ENCODE data around the gene TOX3.

TOX3 gene

GRCh38 chr16:52563767-52564611 is 17.0 kb upstream of the TOX3 start:
- DNase-seq (ENCODE audit: low read depth in 2 of 2): no peak

GRCh38 chr16:52562770-52563169 is 15.8 kb upstream of the TOX3 start:
- no peak for DNase-seq (ENCODE audit: low read depth in 2 of 2)

- DNase-seq (ENCODE audit: low read depth in 2 of 2): no peak
Measured at GRCh38 chr16:52561910-52562741, 15.2 kb upstream of the TOX3 start.

GRCh38 chr16:52558448-52558847 is 11.5 kb upstream of the TOX3 start:
- no peak for DNase-seq (ENCODE audit: low read depth in 2 of 2)

GRCh38 chr16:52557236-52557635 is 10.3 kb upstream of the TOX3 start:
- DNase-seq (ENCODE audit: low read depth in 2 of 2): no peak

DNA sequence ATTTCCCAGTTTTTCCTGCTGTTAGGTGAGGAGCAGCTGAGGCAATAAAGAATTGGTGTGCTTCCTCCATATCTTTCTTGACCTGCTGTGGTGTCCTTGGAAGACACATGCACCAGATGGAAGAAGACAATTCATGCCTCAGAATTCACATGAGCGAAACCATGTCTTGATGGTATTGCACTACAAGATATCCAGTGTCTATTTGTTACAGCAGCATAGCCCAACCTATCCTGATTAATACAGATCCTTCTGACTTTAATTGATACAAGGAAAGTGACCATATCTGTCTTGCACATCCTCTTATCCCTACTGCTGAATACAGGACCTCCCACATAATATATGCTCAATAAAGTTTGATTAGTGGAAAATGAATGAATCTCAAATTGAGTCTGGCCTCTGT is 9.1 kb upstream of the TOX3 start:
- DNase-seq (ENCODE audit: low read depth in 2 of 2): no peak

GRCh38 chr16:52555572-52555971 is 8.6 kb upstream of the TOX3 start:
- no peak for DNase-seq (ENCODE audit: low read depth in 2 of 2)

DNA sequence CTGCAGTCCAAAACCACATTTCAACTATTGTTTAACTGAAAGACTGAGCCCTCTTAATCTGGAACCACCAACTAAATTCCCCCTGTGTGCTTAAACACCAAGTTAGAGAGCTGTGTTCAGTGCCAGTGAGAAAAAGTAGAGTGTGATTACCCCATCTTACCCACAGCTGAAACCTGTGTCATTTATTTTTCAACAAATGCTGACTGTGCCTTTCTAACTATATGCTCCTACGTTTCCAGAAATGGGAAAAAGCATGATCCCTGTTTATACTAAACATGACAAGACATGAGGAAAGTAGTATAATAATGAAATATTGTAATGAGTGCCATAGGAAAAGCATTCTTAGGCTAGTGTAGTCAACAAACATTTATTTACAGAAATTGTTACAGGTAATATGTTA is 7.4 kb upstream of the TOX3 start:
- DNase-seq (ENCODE audit: low read depth in 2 of 2): no peak

DNA sequence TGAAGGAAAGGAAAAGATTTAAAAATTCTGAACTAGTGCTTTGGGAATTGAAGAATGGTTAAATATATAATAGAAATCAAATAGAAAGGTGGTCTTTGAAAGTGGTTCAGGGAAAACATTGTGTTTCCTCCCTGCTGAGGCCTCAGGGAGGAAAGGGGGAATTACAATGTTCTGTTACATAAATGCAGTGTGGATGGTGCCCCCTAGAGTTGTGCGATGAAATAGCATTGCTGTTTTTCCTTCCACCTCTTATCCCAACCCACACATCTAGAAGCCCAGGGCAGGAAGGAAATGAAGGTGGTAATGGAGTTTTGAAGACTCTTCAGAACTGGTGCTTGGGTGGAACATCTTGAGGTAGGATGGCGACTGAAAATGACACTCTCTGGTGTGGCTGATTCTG is 6.4 kb upstream of the TOX3 start:
- no peak for DNase-seq (ENCODE audit: low read depth in 2 of 2)

- no peak for DNase-seq (ENCODE audit: low read depth in 2 of 2)
Measured at GRCh38 chr16:52552643-52553042, 5.7 kb upstream of the TOX3 start.

GRCh38 chr16:52549011-52549692 is 2.2 kb upstream of the TOX3 start:
- DNase-seq (ENCODE audit: low read depth in 2 of 2): no peak

GRCh38 chr16:52548261-52549010 is 1.5 kb upstream of the TOX3 start:
- DNase-seq (ENCODE audit: low read depth in 2 of 2): no peak

DNA sequence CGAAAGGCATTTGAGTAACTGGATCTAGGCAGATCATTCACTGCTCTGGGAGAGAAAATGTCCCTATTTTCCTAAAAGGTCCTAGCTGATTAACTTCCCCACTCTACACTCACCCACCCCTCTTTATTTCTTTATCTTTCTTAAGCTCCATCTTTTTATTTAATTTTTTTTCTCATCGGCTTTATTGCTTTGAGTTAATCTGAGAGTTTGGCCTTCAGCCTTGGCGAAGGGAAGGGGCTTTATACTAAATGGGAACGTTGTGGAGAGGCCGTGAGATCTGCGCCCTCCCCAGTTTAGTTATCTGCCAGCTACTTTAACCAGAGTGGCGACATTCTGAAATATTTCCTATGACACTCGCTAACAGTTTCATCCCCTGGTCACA is 882 bp upstream of the TOX3 start:
- DNase-seq (ENCODE audit: low read depth in 2 of 2): no peak

GRCh38 chr16:52546291-52547003 is 496 bp downstream of the TOX3 start:
- no peak for DNase-seq (ENCODE audit: low read depth in 2 of 2)

DNA sequence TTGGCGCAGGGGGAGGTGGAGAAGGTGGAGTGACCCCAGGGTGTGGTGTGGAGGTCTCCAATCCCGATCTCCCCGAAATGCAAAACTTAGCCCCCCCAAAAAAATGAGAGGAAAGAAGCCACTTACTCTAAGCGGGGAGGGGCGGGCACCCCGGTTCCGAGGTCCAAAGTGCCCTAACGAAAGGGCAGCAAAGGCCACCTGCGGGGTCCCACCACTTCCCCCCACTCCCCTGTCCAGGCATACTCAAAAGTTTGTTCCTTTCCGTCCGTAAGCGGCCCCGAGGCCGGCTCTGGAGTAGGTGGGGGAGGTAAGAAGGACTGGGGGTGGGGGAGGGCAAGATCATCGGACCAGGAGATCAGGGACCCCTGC is 1.1 kb downstream of the TOX3 start:
- DNase-seq (ENCODE audit: low read depth in 2 of 2): no peak

GRCh38 chr16:52545222-52545897 is 1.6 kb downstream of the TOX3 start:
- DNase-seq (ENCODE audit: low read depth in 2 of 2): no peak

GRCh38 chr16:52544703-52545102 is 2.2 kb downstream of the TOX3 start:
- no peak for DNase-seq (ENCODE audit: low read depth in 2 of 2)

DNA sequence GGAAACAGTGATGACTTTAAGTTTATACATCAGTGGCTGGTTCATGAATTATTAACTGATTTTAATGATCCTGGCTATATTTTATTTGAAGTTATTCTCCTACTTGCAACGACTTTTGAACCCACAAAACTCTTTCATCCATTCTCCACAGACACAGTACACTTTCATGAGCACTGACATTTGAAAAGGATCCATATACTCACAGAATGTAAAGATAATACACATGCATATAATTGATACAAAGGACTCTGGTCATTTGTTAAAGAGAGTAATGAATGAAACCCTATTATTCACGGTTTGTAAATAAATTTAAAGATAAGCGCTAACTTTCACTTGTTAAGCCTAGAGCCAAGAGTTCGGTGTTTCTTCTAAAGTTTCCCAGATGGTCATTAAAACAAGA is 3.3 kb downstream of the TOX3 start:
- DNase-seq (ENCODE audit: low read depth in 2 of 2): no peak

GRCh38 chr16:52540910-52541309 is 6.0 kb downstream of the TOX3 start:
- DNase-seq (ENCODE audit: low read depth in 2 of 2): no peak

DNA sequence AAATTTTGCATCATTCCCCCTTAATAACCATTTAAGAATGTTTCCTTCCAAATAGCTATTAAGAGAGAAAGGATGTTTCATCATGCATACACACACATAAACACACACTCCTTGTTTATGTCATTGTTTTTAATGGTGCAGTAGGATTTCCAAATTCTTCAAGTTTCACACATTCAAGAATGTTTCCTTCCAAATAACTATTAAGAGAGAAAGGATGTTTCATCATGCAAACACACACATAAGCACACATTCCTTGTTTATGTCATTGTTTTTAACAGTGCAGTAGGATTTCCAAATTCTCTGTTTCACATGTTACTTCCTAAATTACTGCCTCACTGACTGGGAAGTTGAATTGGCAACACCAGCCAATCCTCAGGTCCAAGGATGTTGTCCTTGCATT is 7.8 kb downstream of the TOX3 start:
- no peak for DNase-seq (ENCODE audit: low read depth in 2 of 2)

DNA sequence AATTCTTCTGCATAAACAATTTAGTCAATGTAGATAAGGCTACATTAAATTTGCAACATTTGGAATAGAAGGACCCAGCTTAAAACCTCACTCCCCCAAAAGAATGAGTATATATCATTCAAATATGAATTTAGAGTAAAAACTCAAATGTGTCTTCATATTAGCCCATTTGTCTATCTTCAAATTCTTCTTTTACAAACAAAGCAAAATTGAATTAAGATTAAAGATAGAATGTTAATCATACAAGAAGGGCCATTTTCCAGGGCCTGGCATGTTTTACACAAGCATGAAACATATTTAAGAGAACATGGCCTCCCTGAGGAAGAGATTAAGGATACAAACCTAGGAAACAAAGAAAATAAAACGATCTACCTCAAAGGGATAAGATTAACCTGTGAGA is 8.4 kb downstream of the TOX3 start:
- no peak for DNase-seq (ENCODE audit: low read depth in 2 of 2)
